Central memory CD4-positive, alpha-beta T cell (primary cell): ENCODE measurements around the gene PMS1.
"Not testable (repeated sequence)": the region's sequence is repeated elsewhere in the genome, so short reads cannot be mapped to it uniquely, and the experiment has no call there.

Experiments
- DNase-seq: peaks from one replicate; pipeline ENCODE4 v3.0.0; 2022

PMS1 gene

DNA sequence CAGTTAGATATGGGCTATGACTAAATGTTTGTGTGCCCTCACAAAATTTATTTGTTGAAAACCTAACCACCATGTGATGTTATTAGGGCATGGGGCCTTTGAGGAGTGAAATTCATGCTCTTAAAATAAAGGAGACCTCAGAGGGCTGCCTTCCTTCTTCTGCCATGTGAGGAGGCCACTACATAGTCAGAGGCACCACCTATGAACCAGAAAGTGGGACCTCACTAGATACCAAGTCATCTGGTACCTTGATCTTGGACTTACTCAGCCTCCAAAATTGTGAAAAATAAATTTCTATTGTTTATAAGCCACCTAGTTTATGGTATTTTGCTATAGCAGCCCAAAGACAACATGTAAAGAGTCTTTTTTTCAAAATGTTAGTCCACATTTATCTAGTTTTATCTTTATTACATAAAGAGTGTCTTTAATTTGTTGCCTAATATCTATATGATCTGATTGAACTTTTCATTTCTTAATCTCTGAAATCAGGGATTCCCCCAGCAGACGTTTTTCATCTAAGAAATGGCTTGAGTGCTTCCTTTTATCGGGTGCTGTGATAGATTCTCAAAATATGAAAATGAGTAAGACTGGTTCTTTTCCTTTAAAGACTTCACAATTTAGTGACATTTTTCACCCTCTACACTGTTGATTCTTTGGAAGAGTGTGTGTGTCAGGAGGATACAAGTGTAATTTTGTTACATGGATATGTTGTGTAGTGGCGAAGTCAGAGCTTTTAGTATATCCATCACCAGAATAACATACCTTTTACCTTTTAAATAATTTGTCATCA, 34.2 kb downstream of the PMS1 start:
- no peak for DNase-seq

DNA sequence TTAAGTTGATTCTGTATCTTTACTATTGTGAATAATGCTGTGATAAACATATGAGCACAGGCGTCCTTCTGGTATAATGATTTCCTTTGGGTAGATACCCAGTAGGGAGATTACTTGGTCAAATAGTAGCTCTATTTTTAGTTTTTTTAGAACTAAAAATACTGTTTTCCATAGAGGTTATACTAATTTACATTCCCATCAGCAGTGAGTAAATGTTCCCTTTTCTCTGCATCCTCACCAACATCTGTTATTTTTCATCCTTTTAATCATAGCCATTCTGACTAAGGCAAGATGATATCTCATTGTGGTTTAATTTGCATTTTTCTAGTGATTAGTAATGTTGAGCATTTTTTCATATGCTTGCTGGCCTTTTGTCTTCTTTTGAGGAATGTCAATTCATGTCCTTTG, 35.1 kb downstream of the PMS1 start:
- DNase-seq, result no peak

DNA sequence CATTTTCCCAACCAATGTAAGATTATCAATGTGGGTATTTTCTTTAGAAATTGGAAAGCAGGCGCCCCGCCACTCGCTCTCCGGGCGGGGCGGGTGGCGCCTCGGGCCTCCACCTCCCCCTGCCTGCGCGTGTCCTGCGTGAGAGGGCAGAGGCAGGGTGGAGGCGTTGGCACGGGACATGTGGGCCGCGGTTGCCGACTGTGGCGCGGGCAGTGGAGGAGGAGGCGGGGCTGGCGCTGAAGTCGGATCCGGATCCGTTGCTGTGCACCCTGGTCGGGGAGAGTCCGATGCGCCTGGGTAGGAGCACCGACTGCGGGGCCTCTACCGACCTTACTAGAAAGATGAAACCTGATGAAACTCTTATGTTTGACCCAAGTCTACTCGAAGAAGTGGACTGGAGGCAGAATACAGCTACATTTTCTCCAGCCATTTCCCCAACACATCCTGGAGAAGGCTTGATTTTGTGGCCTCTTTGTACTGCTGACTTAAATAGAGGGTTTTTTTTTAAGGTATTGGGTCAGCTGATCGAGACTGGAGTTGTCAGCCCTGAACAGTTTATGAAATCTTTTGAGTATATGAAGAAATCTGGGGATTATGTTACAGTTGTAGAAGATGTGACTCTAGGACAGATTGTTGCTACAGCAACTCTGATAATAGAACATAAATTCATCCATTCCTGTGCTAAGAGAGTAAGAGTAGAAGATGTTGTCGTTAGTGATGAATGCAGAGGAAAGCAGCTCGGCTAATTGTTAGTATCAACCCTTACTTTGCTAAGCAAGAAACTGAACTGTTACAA, 37.9 kb downstream of the PMS1 start:
- no peak for DNase-seq

DNA sequence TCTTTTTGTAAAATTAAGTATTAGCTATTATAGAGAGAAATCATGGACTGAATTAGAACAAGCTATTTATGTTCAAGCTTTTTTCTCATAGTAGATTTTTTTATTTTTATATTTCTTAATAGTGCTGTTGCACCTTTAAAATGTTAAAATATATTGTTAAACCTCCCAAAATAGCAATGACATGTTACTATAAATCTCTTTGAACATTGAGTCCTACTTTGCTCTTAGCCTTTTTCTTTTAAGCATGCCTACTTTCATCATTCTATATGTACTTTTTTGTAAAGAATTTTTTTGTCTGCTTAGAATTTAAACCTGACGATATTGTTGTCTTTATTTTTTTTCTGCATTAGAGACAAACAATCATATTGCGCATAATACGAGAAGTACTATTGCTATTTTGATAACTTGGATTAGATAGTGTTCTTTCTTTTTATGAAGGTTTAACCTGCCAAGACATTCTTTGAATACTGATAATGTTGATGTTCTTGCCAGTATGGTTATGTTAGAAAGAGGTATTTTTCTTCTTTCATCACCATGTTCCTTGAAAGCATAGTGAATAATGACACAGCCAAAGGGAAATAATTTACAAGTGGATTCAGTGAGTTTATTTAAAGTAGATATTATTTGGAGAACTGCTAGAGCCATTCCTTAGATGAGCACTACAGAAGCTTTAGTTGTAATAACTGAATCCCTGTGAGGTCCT, 40.6 kb downstream of the PMS1 start:
- DNase-seq, result no peak

DNA sequence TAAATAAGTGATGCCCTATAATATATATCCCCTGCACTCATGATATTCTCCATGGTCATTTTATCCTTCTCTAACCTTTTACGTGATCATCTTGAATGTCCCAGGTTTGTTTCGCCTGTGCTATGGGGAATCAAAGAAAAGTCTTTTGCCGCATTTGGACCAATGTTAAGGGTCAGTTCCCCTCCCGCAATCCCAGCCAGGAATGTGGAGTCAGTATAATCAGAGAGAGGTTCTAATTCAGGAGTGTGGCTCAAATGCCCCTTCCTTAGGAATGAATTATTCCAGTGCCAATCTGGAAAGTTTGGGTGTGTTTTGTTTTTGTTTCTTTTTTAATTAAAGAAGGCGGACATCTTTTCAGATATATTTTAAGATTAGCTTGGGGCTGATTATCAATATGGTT, 41.8 kb downstream of the PMS1 start:
- DNase-seq, result no peak

DNA sequence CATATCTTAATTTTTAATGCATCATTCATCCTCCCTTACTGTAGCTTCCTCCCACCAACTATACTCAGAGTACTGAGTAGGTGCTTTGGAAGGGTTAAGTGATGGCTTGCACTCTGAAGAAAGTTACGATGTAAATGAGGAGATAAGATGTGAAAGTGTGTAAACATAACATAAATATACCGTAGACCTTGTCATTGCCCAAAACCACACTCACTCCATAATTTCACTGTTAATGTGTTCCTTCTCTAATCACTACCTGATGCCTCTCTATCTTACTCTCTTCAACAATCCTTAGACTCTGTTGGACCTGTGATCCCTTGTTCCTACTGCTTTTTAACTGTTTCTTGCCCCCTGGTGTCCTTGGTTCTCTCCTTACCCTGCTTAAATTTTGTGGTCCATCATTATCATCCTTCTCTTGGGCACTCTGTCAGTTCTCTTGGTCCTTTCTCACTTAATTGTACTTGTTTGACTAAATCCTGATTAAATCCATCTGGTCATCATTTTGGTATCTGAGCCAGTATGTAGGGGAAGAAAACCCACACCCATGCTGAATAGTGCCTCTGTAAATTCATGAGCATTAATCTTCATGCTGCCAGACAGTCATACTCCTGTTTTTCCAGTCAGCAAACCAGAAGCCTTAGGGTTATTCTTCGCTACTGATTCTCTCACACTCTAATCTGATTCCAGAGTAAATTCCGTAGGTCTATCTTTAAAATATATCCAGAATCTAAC, 45.0 kb downstream of the PMS1 start:
- DNase-seq, result no peak

DNA sequence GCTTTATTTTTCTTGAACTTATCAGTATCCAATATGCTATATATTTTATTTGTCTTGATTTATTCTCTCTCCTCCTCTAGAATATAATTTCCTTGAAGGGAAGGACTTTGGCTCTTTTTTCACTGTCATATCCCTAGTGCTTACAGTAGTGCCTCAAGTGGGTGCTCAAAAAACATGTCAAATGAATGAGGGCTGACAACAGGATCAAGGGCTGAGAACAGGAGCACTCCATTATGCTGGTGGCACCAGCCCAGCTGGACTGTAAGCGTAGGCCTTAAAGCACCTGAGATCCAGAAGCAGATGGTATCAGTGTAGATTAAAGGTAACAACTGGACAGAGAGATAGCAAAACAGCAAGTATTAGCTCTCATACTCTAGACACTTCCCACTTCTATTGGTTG, 46.3 kb downstream of the PMS1 start:
- no peak for DNase-seq

DNA sequence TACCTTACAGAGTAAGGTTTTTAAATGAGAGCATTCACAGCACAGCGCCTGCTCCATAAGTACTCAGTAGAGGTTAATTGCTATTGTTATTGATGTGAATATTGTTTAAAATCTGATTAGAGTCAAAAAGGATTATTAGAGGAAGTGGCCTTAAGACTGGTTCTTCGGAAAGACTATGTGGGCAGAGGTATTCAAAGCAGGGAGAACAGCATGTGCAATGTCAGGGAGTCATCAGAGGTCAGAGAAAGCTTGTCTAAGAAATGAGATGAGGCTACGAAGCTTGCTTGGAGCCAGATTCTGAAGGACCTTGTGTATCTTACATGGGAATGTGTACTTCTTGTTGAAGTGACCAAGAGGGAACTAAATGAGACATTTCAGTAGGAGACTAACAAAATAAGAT, 49.8 kb downstream of the PMS1 start:
- no peak for DNase-seq

DNA sequence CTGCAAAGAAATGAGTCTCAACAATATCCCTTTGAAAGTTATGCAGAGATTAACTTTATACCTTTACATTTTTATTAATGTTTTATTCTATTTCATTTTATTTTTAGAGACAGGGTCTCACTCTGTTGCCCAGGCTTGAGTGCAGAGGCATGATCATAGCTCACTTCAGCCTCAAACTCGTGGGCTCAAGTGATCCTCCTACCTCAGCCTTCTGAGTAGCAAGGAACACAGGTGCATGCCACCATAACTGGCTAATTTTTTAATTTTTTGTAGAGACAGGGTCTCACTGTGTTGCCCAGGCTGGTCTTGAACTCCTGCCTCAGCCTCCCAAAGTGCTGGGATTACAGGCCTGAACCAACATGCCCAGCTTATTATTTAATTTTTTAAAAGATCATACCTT, 50.4 kb downstream of the PMS1 start:
- DNase-seq, result not testable (repeated sequence)

DNA sequence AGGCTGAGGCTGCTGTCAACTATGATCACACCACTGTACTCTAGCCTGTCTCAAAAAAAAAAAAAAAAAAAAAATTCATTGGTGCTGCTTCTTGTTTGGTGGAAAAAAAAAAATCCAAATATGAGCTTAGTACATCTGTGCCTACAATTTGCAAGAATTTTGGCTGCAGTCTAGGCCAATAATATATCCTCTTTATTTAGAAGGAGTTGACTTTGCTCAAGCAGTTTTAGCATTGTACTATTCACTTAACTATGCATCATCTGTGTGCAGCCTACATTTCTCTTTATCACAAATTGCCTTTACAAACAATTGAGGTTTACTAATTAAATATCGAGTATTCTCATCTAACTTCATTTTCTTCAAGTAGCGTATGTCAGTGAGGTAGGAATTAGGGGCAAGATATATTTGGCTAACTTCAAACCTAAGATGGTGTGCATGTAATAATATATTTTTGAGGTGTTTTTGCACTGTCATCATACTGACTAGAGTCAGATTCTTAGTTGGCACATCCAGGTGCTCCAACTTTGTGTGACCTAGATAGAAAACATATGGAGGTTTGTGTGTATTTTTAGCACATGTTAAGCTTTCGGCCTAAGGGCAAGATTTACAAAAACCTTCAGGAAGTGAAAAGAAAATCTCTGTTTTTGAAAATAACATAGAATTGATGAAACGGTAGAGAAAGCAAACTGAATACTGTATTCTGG, 51.8 kb downstream of the PMS1 start:
- DNase-seq, result no peak

DNA sequence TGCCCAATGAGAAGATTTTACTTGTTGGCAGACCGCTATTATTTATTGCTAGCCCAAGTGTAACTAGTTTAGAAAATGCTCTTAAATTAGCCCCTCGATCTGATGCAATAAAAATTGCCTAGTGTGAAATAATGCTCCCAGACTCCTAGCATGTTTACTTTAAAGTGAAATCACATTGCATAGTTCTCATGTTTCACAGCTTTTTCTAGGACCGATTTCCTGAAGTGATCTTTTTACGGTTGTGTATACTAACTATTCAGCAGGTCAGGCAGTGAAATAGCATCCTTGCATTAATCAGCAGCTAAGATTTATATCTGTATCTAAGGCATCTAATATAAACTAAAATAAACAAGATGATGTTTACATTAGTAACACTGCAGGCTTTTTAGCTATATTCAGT, 52.4 kb downstream of the PMS1 start:
- no peak for DNase-seq

DNA sequence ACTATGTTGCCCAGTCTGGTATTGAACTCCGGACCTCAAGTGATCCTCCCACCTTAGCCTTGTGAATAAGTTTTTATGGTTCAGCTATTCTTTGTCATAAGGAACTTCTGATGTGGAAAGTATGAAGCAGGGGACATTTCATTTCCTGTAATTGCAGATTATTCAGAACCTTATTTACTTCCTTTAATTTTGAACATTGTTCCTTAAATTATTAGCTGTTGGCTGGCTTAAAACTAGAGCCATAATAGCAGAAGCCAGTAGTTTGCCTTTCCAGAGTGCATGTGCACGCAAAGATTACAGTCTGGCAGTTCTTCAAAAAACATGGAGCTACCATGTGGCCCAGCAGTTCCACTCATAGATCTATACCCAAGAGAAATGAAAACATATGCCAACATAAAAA, 53.1 kb downstream of the PMS1 start:
- DNase-seq, result no peak

DNA sequence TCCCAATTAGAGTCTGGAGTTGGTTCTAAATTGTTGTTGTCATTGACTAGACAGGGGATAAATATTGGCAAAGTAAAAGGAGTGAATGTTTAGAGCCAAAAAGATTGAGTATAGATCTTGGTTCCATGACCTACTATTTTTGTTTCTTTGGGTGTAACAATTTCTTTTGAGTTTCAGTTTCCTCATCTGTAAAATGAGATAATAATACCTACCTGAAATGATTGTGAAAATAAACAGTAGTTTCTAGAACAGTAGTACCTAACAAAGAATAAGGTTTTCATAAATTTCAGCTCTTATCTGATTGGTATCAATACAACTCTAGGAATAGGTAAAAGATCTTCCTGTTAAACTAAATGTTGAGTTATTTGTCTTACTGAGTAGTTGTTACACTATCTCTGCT, 56.8 kb downstream of the PMS1 start:
- DNase-seq, result no peak

DNA sequence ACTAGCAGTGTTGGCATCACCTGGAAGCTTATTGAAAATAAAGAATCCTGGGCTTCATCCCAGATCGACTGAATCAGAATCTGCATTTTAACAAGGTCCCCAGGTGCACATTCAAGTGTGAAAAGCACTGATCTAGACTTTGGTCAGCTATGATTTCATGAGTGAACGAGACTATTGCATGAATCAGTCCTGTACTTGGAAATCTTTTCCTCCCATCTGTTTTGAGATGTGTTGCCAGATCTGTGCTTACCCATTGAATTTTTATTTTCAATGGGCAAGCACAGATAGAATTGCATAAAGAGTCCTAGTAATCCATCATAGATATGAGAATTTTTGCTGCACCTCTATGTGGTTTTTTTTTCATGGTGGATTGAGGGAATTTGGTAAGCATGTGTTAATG, 64.0 kb downstream of the PMS1 start:
- no peak for DNase-seq

DNA sequence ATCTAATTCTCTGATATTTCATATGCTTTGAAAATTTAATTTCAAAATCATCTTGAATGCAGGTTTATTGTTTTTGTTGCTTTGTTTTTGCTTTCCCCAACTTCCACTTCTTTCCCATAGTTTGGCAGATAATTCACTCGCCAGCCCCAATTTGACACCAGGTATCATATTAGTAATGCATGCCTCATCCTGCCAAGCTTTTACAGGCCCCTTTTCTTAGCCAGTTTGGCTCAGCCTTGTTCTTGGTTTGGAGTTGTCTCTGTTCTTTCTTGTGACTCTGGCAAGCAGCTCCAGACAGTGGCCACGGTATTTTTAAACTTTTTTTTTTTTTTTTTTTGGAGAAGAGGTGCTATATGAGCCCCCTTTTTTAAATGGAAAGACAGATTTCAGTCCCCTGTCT, 65.3 kb downstream of the PMS1 start:
- no peak for DNase-seq

DNA sequence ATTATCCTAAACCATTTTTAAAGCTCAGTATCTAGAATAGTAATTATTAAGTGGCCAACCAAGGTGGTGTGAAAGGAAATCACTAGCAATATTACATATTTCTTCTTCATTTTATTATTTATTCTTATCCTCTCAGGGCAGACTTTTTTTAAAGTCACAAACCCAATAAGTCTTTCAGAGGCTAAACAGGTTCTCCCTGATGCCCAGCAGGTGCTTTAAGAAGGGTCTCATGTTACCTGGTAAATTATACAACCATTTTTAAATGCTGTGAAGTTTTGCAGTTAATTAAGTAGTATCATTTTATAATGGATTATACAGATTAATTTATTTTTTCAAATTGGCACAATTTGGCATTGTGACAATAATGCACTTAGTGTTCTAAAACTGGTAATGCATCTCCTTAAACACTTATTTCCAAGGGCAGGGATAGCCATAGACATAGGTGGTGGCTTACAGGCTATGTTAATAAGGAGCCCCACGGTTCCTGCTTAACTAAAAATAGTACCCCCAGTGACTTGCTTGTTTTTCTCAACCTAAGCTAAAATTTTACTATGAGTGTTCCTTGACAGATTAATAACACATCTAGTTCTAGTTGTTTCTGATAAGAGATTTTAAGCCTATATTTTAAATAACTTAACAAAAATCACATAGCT, 67.0 kb downstream of the PMS1 start:
- no peak for DNase-seq

DNA sequence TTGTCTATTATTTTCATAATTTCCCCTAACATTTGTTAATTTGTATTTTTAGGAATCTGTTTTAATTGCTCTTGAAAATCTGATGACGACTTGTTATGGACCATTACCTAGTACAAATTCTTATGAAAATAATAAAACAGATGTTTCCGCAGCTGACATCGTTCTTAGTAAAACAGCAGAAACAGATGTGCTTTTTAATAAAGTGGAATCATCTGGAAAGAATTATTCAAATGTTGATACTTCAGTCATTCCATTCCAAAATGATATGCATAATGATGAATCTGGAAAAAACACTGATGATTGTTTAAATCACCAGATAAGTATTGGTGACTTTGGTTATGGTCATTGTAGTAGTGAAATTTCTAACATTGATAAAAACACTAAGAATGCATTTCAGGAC, 69.9 kb downstream of the PMS1 start:
- no peak for DNase-seq

DNA sequence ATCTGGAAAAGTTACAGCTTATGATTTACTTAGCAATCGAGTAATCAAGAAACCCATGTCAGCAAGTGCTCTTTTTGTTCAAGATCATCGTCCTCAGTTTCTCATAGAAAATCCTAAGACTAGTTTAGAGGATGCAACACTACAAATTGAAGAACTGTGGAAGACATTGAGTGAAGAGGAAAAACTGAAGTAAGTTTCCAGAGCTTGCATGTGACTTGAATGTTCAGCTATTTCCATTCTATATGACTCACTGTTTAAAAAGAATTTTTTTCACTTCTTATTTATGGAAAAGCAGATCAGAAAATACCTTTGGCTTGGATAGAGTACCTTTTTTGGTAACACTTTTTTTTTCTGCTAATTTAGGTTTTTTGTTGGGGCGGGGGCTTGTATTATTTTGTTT, 70.7 kb downstream of the PMS1 start:
- DNase-seq, result no peak

DNA sequence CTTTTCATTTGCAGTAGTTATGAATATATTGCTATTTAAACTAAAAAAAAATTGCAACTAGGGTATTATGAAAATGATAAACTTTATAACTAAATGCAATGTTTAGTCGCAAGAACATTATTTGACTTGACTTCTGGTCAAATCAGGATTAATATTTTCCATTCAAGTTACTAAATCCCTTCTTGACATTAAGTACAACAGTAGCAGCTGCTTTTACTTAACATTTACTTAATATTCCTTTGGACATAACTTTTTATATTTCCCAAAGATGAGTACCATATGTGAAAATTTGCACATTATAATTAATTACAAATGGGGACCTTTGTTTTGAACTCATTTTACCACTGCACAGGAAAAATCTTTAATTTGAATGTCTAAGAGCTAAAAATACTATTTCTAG, 74.0 kb downstream of the PMS1 start:
- no peak for DNase-seq

DNA sequence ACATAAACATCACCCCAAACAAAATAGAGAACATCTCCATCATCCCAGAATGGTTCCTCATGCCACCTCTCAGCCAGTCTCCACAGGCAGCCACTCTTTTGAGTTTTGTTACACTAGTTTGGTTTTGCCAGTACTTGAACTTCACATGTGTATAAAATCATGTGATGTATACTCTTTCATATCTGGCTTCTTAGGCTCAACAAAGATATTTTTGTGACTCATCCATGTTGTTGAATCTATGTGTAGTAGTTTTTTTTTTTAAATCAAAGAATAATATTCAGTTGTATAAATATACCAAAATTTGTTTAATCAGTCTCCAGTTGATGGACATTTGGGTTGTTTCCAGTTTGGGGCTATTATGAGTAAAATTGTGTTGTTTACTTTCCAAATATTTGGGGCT, 75.9 kb downstream of the PMS1 start:
- no peak for DNase-seq

DNA sequence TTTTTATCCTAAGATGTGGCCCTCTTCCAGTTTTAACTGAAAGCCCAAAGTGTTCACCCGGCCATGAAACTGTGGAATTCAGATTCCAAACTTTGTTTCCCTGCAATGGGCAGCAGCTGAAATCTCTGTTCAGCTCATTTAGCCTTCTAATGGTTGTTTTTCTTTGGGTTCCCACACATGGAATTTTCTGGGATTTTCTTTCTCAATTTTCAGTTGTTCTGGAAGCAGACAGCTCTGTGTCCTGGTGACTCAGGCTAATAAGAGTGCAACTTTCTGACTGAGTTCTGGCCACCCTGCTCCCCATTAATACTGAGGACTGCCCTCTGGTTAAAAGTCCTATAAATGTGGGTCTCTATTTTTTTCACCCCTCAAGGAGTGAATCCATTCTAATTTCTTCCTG, 78.5 kb downstream of the PMS1 start:
- DNase-seq, result no peak

DNA sequence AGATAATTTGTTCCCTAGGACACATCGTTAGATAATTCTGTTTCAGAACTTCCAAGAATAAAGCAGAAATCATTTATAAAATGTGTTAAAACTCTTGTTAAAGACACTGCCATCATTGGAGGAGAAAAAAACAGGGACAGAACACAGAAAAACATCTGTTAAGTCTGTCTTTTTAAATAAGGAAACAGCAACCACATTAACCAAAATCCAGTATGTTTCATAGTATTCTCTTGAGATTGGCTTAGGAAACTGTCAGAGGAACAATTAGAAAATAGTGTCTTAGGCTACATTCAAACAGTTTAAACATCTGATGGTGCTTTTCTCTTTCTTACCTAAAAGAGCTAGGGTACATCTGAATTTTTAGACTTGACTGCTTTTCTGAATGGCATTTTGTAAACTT, 81.6 kb downstream of the PMS1 start:
- no peak for DNase-seq
